ENCODE data around the gene BRIP1. TPM values are rescaled to one million over a fixed set of nuclear protein-coding genes. Genes with fewer than 3 reads are reported as not detected.

Gene BRIP1
- 8.5 and 12.6 TPM in 2 replicates for total RNA-seq (2014; rRNA removed; shearing (Covaris generic); ENCODE audit: low replicate concordance)

DNA sequence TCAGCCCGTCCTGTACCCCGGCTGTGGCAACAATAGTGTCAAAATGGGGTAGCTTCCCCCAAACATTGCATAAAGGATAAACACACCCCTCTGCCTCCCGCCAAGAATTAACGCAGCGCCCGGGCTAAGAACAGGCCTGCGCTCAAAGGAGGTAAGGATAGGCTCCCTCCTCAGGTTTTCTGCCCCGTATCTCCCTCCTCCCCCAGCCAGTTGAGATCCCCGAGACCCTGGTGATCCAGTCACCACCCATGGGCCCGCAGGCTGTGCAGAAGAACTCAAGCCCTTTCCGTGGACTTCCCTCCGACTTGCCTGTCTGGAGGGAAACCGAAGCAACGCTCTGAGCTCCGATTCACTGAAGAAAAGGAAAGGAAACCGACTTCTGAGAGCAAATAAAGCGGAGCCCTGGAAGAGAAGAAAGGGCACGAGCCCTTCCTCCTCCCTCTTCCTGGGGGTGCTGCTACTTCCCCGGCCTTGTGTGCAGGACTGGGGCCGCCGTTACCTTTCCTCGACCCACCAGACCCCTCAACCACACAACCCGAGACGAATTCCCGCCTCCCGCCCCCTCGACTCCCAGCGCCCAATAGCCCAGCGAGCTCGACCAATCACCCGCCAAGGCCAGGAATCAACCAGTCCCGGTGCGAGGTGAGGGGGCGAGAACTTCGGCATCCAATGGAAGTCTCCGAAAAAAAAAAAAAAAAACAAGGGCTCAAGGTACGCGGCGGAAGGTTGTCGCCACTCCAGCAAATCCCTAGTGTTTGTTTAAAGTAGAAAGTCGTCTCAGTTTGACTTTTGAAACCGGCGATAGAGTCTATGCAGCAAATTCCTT, at the start of gene BRIP1:
TSS of gene BRIP1 (minus strand) at position 554 of the 826 bp plus-strand sequence. CDS start 1,989 bp downstream, outside the sequence.
- Histone ChIP-seq H3K4me3 (ENCODE audit: low read length) (peak within 1 kb of the TSS; percentile 80), H3K9me3 (ENCODE audit: low read length) (no peaks in the 10 kb centered on the region), H4K20me1 (ENCODE audit: insufficient read depth, low read depth, low read length) (no peaks in the 10 kb centered on the region), H3K9ac (ENCODE audit: low read length) (peak within 1 kb of the TSS; percentile 80), H3K4me2 (ENCODE audit: low read depth, low read length, poor library complexity, severe bottlenecking) (peak within 1 kb of the TSS; percentile 91), H2AFZ (ENCODE audit: low read length) (peak within 1 kb of the TSS; percentile 74), H3K79me2 (ENCODE audit: low read length) (peaks cover 42% of the 10 kb centered on the region), H3K4me1 (ENCODE audit: low read length) (peaks cover 37% of the 10 kb centered on the region), H3K27me3 (ENCODE audit: low read length) (no peaks in the 10 kb centered on the region), H3K27ac (ENCODE audit: low read length) (peak within 1 kb of the TSS; percentile 73), H3K36me3 (ENCODE audit: insufficient read depth, low read length) (peaks cover 28% of the 10 kb centered on the region; the same call in 1 of the 2 replicates), H3K9me2 (replicated peaks; ENCODE audit: insufficient read depth, low read length) (no peaks in the 10 kb centered on the region)
- DNase-seq: peak; percentile 98

DNA sequence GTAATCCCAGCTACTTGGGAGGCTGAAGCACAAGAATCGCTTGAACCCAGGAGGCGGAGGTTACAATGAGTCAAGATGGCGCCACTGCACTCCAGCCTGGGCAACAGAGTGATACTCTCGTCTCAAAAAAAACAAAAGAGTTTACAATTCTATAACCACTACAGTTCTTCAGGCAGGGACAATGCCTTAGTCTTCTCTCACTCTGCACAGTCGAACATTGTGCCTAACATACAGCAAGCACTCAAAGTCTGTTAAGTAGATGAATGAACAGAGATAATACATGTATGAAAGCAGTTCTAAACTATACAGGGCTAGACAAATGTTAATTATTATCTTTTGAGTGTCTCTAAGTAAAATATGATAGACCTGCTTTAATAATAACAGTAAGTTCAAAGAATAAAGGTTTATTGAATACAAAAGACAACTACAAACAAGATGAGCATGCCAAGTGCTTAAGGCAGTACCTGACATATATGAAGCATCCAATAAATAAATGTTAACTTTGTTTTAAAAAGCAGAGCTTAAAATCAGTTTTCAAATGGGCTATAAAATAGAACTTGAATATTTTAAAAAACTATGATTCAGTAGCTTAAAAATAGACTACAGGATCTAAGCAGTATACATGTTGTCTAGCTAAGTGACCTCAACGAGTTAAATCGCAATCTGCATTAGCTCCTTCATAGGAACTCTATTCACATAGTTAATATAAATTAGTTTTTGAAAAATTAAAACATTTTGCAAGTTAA, 45.1 kb upstream of the BRIP1 start:
- Histone ChIP-seq H4K20me1 (ENCODE audit: insufficient read depth, low read depth, low read length) (no peaks in the 10 kb centered on the region), H3K9ac (ENCODE audit: low read length) (no peak overlapping the region), H3K9me2 (replicated peaks; ENCODE audit: insufficient read depth, low read length) (no peaks in the 10 kb centered on the region), H3K4me2 (ENCODE audit: low read depth, low read length, poor library complexity, severe bottlenecking) (no peak overlapping the region), H3K27ac (ENCODE audit: low read length) (no peak overlapping the region), H3K9me3 (ENCODE audit: low read length) (no peaks in the 10 kb centered on the region), H3K4me1 (ENCODE audit: low read length) (peaks cover 2% of the 10 kb centered on the region), H3K4me3 (ENCODE audit: low read length) (no peak overlapping the region), H3K27me3 (ENCODE audit: low read length) (no peaks in the 10 kb centered on the region), H3K79me2 (ENCODE audit: low read length) (peaks cover 14% of the 10 kb centered on the region), H2AFZ (ENCODE audit: low read length) (no peak overlapping the region), H3K36me3 (ENCODE audit: insufficient read depth, low read length) (peaks cover 56% of the 10 kb centered on the region)
- no peak for DNase-seq

DNA sequence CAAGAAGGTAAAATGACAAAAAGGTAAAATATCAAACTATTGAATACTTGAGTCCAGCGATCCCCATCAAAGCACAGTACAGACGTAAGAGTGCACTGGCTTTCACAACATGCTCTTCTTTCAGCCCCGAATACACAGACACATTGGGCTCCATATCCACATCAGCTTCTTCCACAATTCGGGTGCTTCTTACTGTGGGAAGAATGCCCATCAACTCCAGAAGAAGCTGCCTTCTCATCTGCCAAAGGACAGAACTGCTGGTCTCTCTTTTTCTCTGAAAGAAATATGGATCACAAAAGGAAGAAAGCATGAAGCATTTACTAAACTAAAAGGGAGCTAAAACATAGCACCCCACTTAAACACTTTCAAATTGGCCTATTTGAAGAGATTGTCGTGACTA, 44.0 kb upstream of the BRIP1 start:
- Histone ChIP-seq H3K36me3 (ENCODE audit: insufficient read depth, low read length) (peaks cover 61% of the 10 kb centered on the region), H3K9me3 (ENCODE audit: low read length) (no peaks in the 10 kb centered on the region), H3K4me3 (ENCODE audit: low read length) (no peak overlapping the region), H3K9me2 (replicated peaks; ENCODE audit: insufficient read depth, low read length) (no peaks in the 10 kb centered on the region), H4K20me1 (ENCODE audit: insufficient read depth, low read depth, low read length) (no peaks in the 10 kb centered on the region), H3K4me2 (ENCODE audit: low read depth, low read length, poor library complexity, severe bottlenecking) (no peak overlapping the region), H3K27me3 (ENCODE audit: low read length) (no peaks in the 10 kb centered on the region), H2AFZ (ENCODE audit: low read length) (no peak overlapping the region), H3K9ac (ENCODE audit: low read length) (no peak overlapping the region), H3K27ac (ENCODE audit: low read length) (no peak overlapping the region), H3K79me2 (ENCODE audit: low read length) (peaks cover 8% of the 10 kb centered on the region), H3K4me1 (ENCODE audit: low read length) (no peaks in the 10 kb centered on the region)
- no peak for DNase-seq

DNA sequence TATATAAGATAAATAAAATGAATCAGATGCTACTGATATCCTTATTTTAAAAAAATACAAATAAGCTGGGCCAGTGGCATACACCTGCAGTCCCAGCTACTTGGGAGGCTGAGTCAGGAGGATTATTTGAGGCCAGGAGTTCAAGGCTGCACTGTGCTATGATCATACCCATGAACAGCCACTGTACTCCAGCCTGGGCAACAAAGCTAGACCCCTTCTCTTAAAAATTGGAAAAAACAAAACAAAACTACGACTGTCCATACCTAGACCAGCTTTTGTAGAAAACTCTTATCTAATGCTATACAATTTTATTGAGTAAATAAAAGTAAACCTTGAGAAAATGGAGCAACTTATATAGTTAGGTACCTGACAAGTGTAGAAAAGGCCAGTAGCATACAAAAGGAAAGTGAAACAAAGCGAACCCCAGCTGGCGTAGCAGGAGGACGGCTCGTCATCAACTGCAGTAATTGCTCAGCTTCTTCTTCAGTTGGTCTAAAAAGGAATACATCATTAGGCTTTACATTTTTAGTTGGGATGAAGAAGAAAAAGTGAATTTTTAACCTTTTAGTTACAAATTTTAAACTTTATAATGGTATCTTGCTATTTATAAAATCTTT, 40.9 kb upstream of the BRIP1 start:
- Histone ChIP-seq H3K4me2 (ENCODE audit: low read depth, low read length, poor library complexity, severe bottlenecking) (no peak overlapping the region), H3K4me3 (ENCODE audit: low read length) (no peak overlapping the region), H3K27me3 (ENCODE audit: low read length) (no peaks in the 10 kb centered on the region), H3K9me3 (ENCODE audit: low read length) (no peaks in the 10 kb centered on the region), H4K20me1 (ENCODE audit: insufficient read depth, low read depth, low read length) (no peaks in the 10 kb centered on the region), H3K9me2 (replicated peaks; ENCODE audit: insufficient read depth, low read length) (no peaks in the 10 kb centered on the region), H3K79me2 (ENCODE audit: low read length) (no peaks in the 10 kb centered on the region; the same call in 1 of the 2 replicates), H2AFZ (ENCODE audit: low read length) (no peak overlapping the region), H3K27ac (ENCODE audit: low read length) (no peak overlapping the region), H3K36me3 (ENCODE audit: insufficient read depth, low read length) (peaks cover 51% of the 10 kb centered on the region), H3K9ac (ENCODE audit: low read length) (no peak overlapping the region), H3K4me1 (ENCODE audit: low read length) (no peaks in the 10 kb centered on the region)
- DNase-seq: no peak

DNA sequence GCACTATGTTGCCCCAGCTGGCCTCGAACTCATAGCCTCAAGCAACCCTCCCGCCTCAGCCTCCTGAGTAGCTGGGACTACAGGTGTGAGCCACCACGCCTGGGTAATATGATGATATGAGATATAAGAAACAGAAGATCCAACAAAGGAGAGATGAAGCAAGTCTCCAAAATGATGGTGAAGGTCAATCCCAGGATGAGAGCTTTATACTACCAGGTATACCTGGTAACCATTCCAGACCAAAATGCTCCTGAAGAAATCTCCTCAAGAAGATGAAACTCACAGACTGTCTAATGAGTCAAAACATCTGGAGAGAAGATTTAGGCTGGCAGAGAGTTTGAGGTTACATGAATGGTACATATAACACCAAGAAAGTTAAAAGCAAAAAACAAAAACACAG, 39.9 kb upstream of the BRIP1 start:
- Histone ChIP-seq H3K36me3 (ENCODE audit: insufficient read depth, low read length) (peaks cover 49% of the 10 kb centered on the region), H3K9ac (ENCODE audit: low read length) (no peak overlapping the region), H3K4me2 (ENCODE audit: low read depth, low read length, poor library complexity, severe bottlenecking) (no peak overlapping the region), H3K4me3 (ENCODE audit: low read length) (no peak overlapping the region), H3K4me1 (ENCODE audit: low read length) (no peaks in the 10 kb centered on the region), H4K20me1 (ENCODE audit: insufficient read depth, low read depth, low read length) (no peaks in the 10 kb centered on the region), H3K27me3 (ENCODE audit: low read length) (no peaks in the 10 kb centered on the region), H3K9me3 (ENCODE audit: low read length) (no peaks in the 10 kb centered on the region), H2AFZ (ENCODE audit: low read length) (no peak overlapping the region), H3K79me2 (ENCODE audit: low read length) (0 out of 2 replicates have a peak, but pooled peaks cover 5% of the 10 kb centered on the region), H3K9me2 (replicated peaks; ENCODE audit: insufficient read depth, low read length) (no peaks in the 10 kb centered on the region), H3K27ac (ENCODE audit: low read length) (no peak overlapping the region)
- no peak for DNase-seq

DNA sequence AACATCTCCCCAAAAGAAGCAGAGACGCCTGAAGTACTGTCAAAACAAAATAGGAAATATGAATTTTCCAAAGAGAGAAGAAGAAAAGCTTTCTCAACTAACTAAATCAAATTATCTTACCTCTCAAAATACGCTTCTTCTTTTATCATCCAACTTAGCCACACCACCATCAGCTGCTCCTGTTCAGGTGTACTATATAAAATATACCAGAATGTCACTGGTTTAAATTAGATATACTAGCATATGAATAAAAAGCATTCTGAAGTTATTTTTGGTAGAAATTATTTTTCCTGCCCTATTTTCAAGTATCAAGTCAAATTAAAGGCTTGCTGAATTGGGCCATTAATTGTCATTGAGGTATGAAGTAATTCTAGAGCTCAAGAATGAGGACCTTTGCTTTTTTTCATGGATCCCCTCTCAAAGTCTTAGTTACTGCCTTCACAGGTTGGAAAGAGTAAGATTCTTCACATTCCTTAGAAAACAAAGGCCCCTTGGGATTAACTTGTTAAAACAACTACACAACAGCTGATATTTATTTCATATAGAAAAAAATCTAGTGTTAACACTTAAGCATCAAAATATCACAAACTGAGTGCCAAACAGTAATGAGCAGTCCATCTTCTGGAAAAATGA, 34.3 kb upstream of the BRIP1 start:
- Histone ChIP-seq H3K9me3 (ENCODE audit: low read length) (no peaks in the 10 kb centered on the region), H3K9ac (ENCODE audit: low read length) (no peak overlapping the region), H2AFZ (ENCODE audit: low read length) (no peak overlapping the region), H3K27ac (ENCODE audit: low read length) (no peak overlapping the region), H3K4me2 (ENCODE audit: low read depth, low read length, poor library complexity, severe bottlenecking) (no peak overlapping the region), H3K79me2 (ENCODE audit: low read length) (0 out of 2 replicates have a peak, but pooled peaks cover 6% of the 10 kb centered on the region), H3K36me3 (ENCODE audit: insufficient read depth, low read length) (peaks cover 40% of the 10 kb centered on the region; the same call in 1 of the 2 replicates), H3K9me2 (replicated peaks; ENCODE audit: insufficient read depth, low read length) (no peaks in the 10 kb centered on the region), H3K27me3 (ENCODE audit: low read length) (no peaks in the 10 kb centered on the region), H3K4me1 (ENCODE audit: low read length) (no peaks in the 10 kb centered on the region), H4K20me1 (ENCODE audit: insufficient read depth, low read depth, low read length) (no peaks in the 10 kb centered on the region), H3K4me3 (ENCODE audit: low read length) (no peak overlapping the region)
- DNase-seq: no peak

DNA sequence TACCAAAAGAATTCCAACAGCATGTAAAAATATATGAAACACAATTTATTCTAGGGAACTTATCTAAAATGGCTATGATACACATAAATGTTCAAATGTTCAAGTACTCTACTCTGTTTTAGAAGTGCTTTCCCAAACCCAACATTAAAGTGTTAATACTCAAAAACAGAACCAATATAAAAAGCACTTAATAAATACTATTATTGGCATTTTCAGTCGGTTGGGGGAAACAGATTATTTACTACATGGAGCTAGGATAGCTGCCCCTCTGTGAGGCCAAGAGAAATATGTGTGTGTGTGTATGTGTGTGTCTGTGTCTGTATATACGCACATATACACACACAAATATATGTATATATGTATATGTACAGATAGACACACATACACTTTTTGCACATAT, 32.1 kb upstream of the BRIP1 start:
- H3K27ac ChIP-seq (ENCODE audit: low read length): no peak overlapping the region
- peaks cover 37% of the 10 kb centered on the region; the same call in 1 of the 2 replicates for H3K36me3 ChIP-seq (ENCODE audit: insufficient read depth, low read length)
- no peaks in the 10 kb centered on the region for H3K9me3 ChIP-seq (ENCODE audit: low read length)
- H3K27me3 ChIP-seq (ENCODE audit: low read length): no peaks in the 10 kb centered on the region
- no peak overlapping the region for H2AFZ ChIP-seq (ENCODE audit: low read length)
- no peak overlapping the region for H3K9ac ChIP-seq (ENCODE audit: low read length)
- H4K20me1 ChIP-seq (ENCODE audit: insufficient read depth, low read depth, low read length): no peaks in the 10 kb centered on the region
- H3K4me3 ChIP-seq (ENCODE audit: low read length): no peak overlapping the region
- no peaks in the 10 kb centered on the region for H3K4me1 ChIP-seq (ENCODE audit: low read length)
- H3K4me2 ChIP-seq (ENCODE audit: low read depth, low read length, poor library complexity, severe bottlenecking): no peak overlapping the region
- no peaks in the 10 kb centered on the region for H3K9me2 ChIP-seq (replicated peaks; ENCODE audit: insufficient read depth, low read length)
- H3K79me2 ChIP-seq (ENCODE audit: low read length): 0 out of 2 replicates have a peak, but pooled peaks cover 6% of the 10 kb centered on the region
- DNase-seq: no peak

Measured in Karpas-422 (cell line).